C4-2B (cell line): ENCODE results near the gene APOL2.

Experiments used
- ZFX ChIP-seq: fragments of 450-650 bp; IDR thresholded peaks from 2 replicates; pipeline ENCODE4 v1.6.1; 2017
- TF ChIP-seq, protein P1 (sequence below): fragments of 450-650 bp; conservative IDR thresholded peaks from 2 replicates; pipeline ENCODE4 v1.5.1; 2017; ENCODE audit warnings: mild to moderate bottlenecking

GRCh38 chr22:36236388-36237319, 2.7 kb downstream of the APOL2 start:
- TF ChIP-seq, protein P1, sequence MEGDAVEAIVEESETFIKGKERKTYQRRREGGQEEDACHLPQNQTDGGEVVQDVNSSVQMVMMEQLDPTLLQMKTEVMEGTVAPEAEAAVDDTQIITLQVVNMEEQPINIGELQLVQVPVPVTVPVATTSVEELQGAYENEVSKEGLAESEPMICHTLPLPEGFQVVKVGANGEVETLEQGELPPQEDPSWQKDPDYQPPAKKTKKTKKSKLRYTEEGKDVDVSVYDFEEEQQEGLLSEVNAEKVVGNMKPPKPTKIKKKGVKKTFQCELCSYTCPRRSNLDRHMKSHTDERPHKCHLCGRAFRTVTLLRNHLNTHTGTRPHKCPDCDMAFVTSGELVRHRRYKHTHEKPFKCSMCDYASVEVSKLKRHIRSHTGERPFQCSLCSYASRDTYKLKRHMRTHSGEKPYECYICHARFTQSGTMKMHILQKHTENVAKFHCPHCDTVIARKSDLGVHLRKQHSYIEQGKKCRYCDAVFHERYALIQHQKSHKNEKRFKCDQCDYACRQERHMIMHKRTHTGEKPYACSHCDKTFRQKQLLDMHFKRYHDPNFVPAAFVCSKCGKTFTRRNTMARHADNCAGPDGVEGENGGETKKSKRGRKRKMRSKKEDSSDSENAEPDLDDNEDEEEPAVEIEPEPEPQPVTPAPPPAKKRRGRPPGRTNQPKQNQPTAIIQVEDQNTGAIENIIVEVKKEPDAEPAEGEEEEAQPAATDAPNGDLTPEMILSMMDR, result no peak
- no peak for TF ChIP-seq ZFX
